ENCODE results near the gene NARS2. TPM values are rescaled to one million over a fixed set of nuclear protein-coding genes. Genes with fewer than 3 reads are reported as not detected.

NARS2 gene
- total and polyA plus RNA-seq, 10 of the 15 experiments (the other 5 are each of a cell fraction or from before 2014, with no cell fraction given): 22.2 to 45.3 (median 36.3) TPM

DNA sequence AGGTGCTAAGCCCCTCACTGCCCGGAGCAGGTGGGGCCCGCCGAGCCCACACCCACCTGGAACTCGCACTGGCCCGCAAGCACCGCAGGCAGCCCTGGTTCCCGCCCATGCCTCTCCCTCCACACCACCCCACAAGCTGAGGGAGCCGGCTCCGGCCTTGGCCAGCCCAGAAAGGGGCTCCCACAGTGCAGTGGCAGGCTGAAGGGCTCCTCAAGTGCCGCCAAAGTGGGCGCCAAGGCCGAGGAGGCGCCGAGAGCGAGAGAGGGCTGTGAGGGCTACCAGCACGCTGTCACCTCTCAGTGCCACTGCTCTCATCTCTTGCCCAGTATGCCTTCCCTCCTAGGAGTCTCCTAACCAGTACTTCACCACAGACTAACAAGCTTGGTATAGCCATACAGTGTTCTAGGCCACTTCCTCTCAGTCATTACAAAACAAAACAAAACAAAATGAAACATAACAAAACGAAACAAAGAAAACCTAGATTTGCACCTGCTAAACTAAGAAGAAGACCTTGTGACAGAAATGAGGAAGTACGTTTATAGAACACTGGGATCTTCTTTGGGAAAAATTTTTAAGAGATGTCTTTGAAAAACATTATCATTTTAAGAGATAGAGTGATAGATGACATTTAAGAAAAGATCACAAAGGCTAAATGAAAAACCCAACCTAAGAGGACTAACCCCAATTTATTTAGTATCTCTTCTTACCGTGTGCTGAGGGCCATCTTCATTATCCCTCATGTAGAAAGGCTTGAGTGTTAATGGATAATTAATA lies 109.3 kb downstream of the NARS2 start (continued):
- TF ChIP-seq EZH2 (IDR thresholded peaks at IDR 0.05; ENCODE audit: borderline replicate concordance, control insufficient read depth, low read depth, low read length): no peak
- TF ChIP-seq, protein P1, sequence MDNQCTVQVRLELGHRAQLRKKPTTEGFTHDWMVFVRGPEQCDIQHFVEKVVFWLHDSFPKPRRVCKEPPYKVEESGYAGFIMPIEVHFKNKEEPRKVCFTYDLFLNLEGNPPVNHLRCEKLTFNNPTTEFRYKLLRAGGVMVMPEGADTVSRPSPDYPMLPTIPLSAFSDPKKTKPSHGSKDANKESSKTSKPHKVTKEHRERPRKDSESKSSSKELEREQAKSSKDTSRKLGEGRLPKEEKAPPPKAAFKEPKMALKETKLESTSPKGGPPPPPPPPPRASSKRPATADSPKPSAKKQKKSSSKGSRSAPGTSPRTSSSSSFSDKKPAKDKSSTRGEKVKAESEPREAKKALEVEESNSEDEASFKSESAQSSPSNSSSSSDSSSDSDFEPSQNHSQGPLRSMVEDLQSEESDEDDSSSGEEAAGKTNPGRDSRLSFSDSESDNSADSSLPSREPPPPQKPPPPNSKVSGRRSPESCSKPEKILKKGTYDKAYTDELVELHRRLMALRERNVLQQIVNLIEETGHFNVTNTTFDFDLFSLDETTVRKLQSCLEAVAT (IDR thresholded peaks at IDR 0.05): peak; percentile 82
- TF ChIP-seq SMARCA5 (IDR thresholded peaks at IDR 0.05): peak; percentile 81; the same call in 1 of the 2 replicates
- no peak for TF ChIP-seq NRF1 (conservative IDR thresholded peaks at IDR 0.05; ENCODE audit: low read depth, low read length)
- TF ChIP-seq TARDBP (IDR thresholded peaks at IDR 0.05; ENCODE audit: borderline replicate concordance): no peak
- no peak for TF ChIP-seq CREB1 (IDR thresholded peaks at IDR 0.05; ENCODE audit: low read depth)
- TF ChIP-seq SUPT20H (IDR thresholded peaks at IDR 0.05; ENCODE audit: borderline replicate concordance, control insufficient read depth, low read depth, low read length): no peak
- no peak for TF ChIP-seq MYB (IDR thresholded peaks at IDR 0.05; ENCODE audit: borderline replicate concordance, low read depth, low read length)
- TF ChIP-seq RFX5 (IDR thresholded peaks at IDR 0.05; ENCODE audit: low read depth, low read length): no peak
- TF ChIP-seq NR2C1 (IDR thresholded peaks at IDR 0.05): no peak
- TF ChIP-seq, protein P2, sequence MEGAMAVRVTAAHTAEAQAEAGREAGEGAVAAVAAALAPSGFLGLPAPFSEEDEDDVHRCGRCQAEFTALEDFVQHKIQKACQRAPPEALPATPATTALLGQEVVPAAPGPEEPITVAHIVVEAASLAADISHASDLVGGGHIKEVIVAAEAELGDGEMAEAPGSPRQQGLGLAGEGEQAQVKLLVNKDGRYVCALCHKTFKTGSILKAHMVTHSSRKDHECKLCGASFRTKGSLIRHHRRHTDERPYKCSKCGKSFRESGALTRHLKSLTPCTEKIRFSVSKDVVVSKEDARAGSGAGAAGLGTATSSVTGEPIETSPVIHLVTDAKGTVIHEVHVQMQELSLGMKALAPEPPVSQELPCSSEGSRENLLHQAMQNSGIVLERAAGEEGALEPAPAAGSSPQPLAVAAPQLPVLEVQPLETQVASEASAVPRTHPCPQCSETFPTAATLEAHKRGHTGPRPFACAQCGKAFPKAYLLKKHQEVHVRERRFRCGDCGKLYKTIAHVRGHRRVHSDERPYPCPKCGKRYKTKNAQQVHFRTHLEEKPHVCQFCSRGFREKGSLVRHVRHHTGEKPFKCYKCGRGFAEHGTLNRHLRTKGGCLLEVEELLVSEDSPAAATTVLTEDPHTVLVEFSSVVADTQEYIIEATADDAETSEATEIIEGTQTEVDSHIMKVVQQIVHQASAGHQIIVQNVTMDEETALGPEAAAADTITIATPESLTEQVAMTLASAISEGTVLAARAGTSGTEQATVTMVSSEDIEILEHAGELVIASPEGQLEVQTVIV (IDR thresholded peaks at IDR 0.05; ENCODE audit: borderline replicate concordance, partially characterized antibody): no peak
- peak; percentile 82; the same call in 1 of the 2 replicates for TF ChIP-seq PML (IDR thresholded peaks at IDR 0.05; ENCODE audit: low read length)
- TF ChIP-seq NR2C2 (IDR thresholded peaks at IDR 0.05; ENCODE audit: borderline replicate concordance, control insufficient read depth, insufficient read length, low read depth): no peak
- TF ChIP-seq IRF4 (IDR thresholded peaks at IDR 0.05; ENCODE audit: low read depth, low read length): peak; percentile 70
- TF ChIP-seq ZNF207 (IDR thresholded peaks at IDR 0.05; ENCODE audit: borderline replicate concordance): peak; percentile 27; the same call in 1 of the 2 replicates
- TF ChIP-seq ATF7 (IDR thresholded peaks at IDR 0.05; ENCODE audit: low read depth): peak; percentile 86
- TF ChIP-seq RUNX3 (IDR thresholded peaks at IDR 0.05; ENCODE audit: low read length): peak; percentile 96
- no peak for TF ChIP-seq BRCA1 (IDR thresholded peaks at IDR 0.05; ENCODE audit: low read depth, low read length)
- no peak for TF ChIP-seq TCF7 (IDR thresholded peaks at IDR 0.05; ENCODE audit: borderline replicate concordance)
- TF ChIP-seq SPI1 (IDR thresholded peaks at IDR 0.05; ENCODE audit: borderline replicate concordance, insufficient read depth, low read depth, low read length): peak; percentile 86
- TF ChIP-seq, protein P3, sequence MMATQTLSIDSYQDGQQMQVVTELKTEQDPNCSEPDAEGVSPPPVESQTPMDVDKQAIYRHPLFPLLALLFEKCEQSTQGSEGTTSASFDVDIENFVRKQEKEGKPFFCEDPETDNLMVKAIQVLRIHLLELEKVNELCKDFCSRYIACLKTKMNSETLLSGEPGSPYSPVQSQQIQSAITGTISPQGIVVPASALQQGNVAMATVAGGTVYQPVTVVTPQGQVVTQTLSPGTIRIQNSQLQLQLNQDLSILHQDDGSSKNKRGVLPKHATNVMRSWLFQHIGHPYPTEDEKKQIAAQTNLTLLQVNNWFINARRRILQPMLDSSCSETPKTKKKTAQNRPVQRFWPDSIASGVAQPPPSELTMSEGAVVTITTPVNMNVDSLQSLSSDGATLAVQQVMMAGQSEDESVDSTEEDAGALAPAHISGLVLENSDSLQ (IDR thresholded peaks at IDR 0.05): peak; percentile 41; the same call in 1 of the 2 replicates
- TF ChIP-seq NFXL1 (IDR thresholded peaks at IDR 0.05; ENCODE audit: borderline replicate concordance): no peak
- TF ChIP-seq, protein P4, sequence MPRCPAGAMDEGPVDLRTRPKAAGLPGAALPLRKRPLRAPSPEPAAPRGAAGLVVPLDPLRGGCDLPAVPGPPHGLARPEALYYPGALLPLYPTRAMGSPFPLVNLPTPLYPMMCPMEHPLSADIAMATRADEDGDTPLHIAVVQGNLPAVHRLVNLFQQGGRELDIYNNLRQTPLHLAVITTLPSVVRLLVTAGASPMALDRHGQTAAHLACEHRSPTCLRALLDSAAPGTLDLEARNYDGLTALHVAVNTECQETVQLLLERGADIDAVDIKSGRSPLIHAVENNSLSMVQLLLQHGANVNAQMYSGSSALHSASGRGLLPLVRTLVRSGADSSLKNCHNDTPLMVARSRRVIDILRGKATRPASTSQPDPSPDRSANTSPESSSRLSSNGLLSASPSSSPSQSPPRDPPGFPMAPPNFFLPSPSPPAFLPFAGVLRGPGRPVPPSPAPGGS (IDR thresholded peaks at IDR 0.05; ENCODE audit: borderline replicate concordance, insufficient read depth, low read depth, low read length, poor library complexity, severe bottlenecking): peak; percentile 13
